GM23338 (cell line): Measurements from ENCODE around the gene EXOC4. TPM values are rescaled to one million over a fixed set of nuclear protein-coding genes. Genes with fewer than 3 reads are reported as not detected.

Source experiments
- ATAC-seq: fragments of 200-7000 bp; cut with Tn5 transposase; 3 replicates; pipeline ENCODE4 v1.9.1; 2020
- DNase-seq: peaks from one replicate; pipeline ENCODE4 v3.0.0-alpha.2; 2015; ENCODE audit warnings: low spot score
- H2AFZ ChIP-seq: fragments of 200-600 bp; sonication (generic); 2 replicates; pipeline ENCODE4 v1.8.0; 2016; ENCODE audit warnings: antibody characterized with exemption, mild to moderate bottlenecking, moderate library complexity
- H3F3A ChIP-seq: fragments of 200-600 bp; sonication (generic); replicated peaks from 2 replicates; pipeline ENCODE4 v1.8.0; 2017; ENCODE audit warnings: antibody characterized with exemption, mixed run types, low read depth
- H3K27ac ChIP-seq: fragments of 200-600 bp; sonication (generic); 2 replicates; pipeline ENCODE4 v1.6.1; 2016; ENCODE audit warnings: low read depth
- H3K27me3 ChIP-seq: fragments of 200-600 bp; sonication (generic); 2 replicates; pipeline ENCODE4 v1.8.0; 2016; ENCODE audit warnings: mild to moderate bottlenecking, mixed run types, moderate library complexity; ENCODE audit not compliant: insufficient read depth
- H3K36me3 ChIP-seq: fragments of 200-600 bp; sonication (generic); 2 replicates; pipeline ENCODE4 v1.8.0; 2016; ENCODE audit warnings: mild to moderate bottlenecking; ENCODE audit not compliant: insufficient read depth
- H3K4me1 ChIP-seq: fragments of 200-600 bp; sonication (generic); 2 replicates; pipeline ENCODE4 v1.8.0; 2016; ENCODE audit warnings: mild to moderate bottlenecking, moderate library complexity; ENCODE audit not compliant: insufficient read depth
- H3K4me2 ChIP-seq: fragments of 200-600 bp; sonication (generic); 2 replicates; pipeline ENCODE4 v1.7.1; 2017; ENCODE audit warnings: mixed run types
- H3K4me3 ChIP-seq: fragments of 200-600 bp; sonication (generic); 2 replicates; pipeline ENCODE4 v1.6.1; 2016; ENCODE audit warnings: mixed run types
- H3K79me2 ChIP-seq: fragments of 200-600 bp; sonication (generic); replicated peaks from 2 replicates; pipeline ENCODE4 v1.8.0; 2017; ENCODE audit warnings: mild to moderate bottlenecking; ENCODE audit not compliant: insufficient read depth
- H3K9me2 ChIP-seq: fragments of 200-600 bp; sonication (generic); 2 replicates; pipeline ENCODE4 v1.8.0; 2017; ENCODE audit not compliant: insufficient read depth
- H4K20me1 ChIP-seq: fragments of 200-600 bp; sonication (generic); replicated peaks from 2 replicates; pipeline ENCODE4 v1.8.0; 2017; ENCODE audit warnings: mild to moderate bottlenecking; ENCODE audit not compliant: insufficient read depth
- H3K27ac Mint-ChIP-seq: 2 replicates; pipeline ENCODE4 v1.8.0; 2020; ENCODE audit warnings: inconsistent platforms, mild to moderate bottlenecking, moderate library complexity, mixed read lengths
- H3K27me3 Mint-ChIP-seq: 3 replicates; pipeline ENCODE4 v1.8.0; 2022; ENCODE audit warnings: low read depth, mild to moderate bottlenecking, moderate library complexity, mixed read lengths, inconsistent platforms; ENCODE audit not compliant: insufficient read depth, poor library complexity
- H3K36me3 Mint-ChIP-seq: 3 replicates; pipeline ENCODE4 v1.8.0; 2021; ENCODE audit warnings: low read depth, mild to moderate bottlenecking, inconsistent platforms, moderate library complexity, mixed read lengths
- H3K4me1 Mint-ChIP-seq: 3 replicates; pipeline ENCODE4 v1.8.0; 2020; ENCODE audit warnings: mild to moderate bottlenecking, inconsistent platforms, mixed read lengths
- H3K4me3 Mint-ChIP-seq: 3 replicates; pipeline ENCODE4 v1.8.0; 2021; ENCODE audit warnings: moderate library complexity, mild to moderate bottlenecking, inconsistent platforms, mixed read lengths
- H3K9me3 Mint-ChIP-seq: 3 replicates; pipeline ENCODE4 v1.8.0; 2020; ENCODE audit warnings: moderate library complexity, mild to moderate bottlenecking, inconsistent platforms, mixed read lengths
- CREB1 ChIP-seq: fragments of 250-450 bp; sonication (Bioruptor Pico); IDR thresholded peaks from 2 replicates; pipeline ENCODE4 v1.5.0; 2020; ENCODE audit warnings: low read depth, mild to moderate bottlenecking, moderate library complexity
- CTCF ChIP-seq, 2 experiments: fragments of 200-600 bp in 1 of 2; sonication (generic) in 1 of 2; conservative IDR thresholded peaks; 2 replicates each; pipeline versions ENCODE4 v1.5.1 to v1.6.1; 2016 to 2017; ENCODE audit warnings: antibody characterized with exemption in 2 of 2, low read depth in 2 of 2, mild to moderate bottlenecking in 2 of 2, moderate library complexity in 1 of 2
- ETS1 ChIP-seq: IDR thresholded peaks from 2 replicates; pipeline ENCODE4 v1.6.1; 2016; ENCODE audit warnings: antibody characterized with exemption
- EZH2 ChIP-seq: fragments of 200-600 bp; sonication (generic); IDR thresholded peaks from one replicate; pipeline ENCODE4 v1.8.0; 2017; ENCODE audit warnings: antibody characterized with exemption, mild to moderate bottlenecking, low read depth; ENCODE audit not compliant: unreplicated experiment
- EZH2phosphoT487 ChIP-seq: fragments of 200-600 bp; sonication (generic); IDR thresholded peaks from one replicate; pipeline ENCODE4 v1.8.1; 2018; ENCODE audit warnings: antibody characterized with exemption; ENCODE audit not compliant: unreplicated experiment
- JUNB ChIP-seq: IDR thresholded peaks from one replicate; pipeline ENCODE4 v1.6.1; 2016; ENCODE audit warnings: antibody characterized with exemption; ENCODE audit not compliant: unreplicated experiment
- NANOG ChIP-seq: IDR thresholded peaks from 2 replicates; pipeline ENCODE4 v1.6.1; 2016; ENCODE audit warnings: antibody characterized with exemption, borderline replicate concordance
- POLR2AphosphoS5 ChIP-seq: IDR thresholded peaks from 2 replicates; pipeline ENCODE4 v1.6.1; 2016; ENCODE audit warnings: antibody characterized with exemption, low read depth
- STAT1 ChIP-seq: IDR thresholded peaks from one replicate; pipeline ENCODE4 v1.6.1; 2016; ENCODE audit warnings: antibody characterized with exemption; ENCODE audit not compliant: unreplicated experiment
- ZNF114 ChIP-seq: fragments of 250-450 bp; sonication (Bioruptor Pico); IDR thresholded peaks from 2 replicates; pipeline ENCODE4 v1.5.0; 2020; ENCODE audit warnings: mild to moderate bottlenecking, moderate library complexity
- ZNF331 ChIP-seq: fragments of 250-450 bp; sonication (Bioruptor Pico); IDR thresholded peaks from 2 replicates; pipeline ENCODE4 v1.5.0; 2020; ENCODE audit warnings: low read depth, mild to moderate bottlenecking, moderate library complexity
- ZNF462 ChIP-seq: fragments of 250-450 bp; sonication (Bioruptor Pico); IDR thresholded peaks from 2 replicates; pipeline ENCODE4 v1.5.0; 2020; ENCODE audit warnings: mild to moderate bottlenecking, moderate library complexity
- polyA plus RNA-seq: library from polyadenylated mRNA; unstranded; fragments of >200 nt; fragmentation: Nextera tagmentation; extraction: Ambion mirVana; gene quantifications from 2 replicates; pipeline ENCODE4 v1.2.1, GENCODE V29; 2016
- total RNA-seq: library from RNA; depleted of rRNA; stranded (reverse); fragments of >200 nt; shearing (Covaris generic); gene quantifications from 2 replicates; pipeline ENCODE4 v1.2.3, GENCODE V29; 2014
- TF ChIP-seq, protein P1 (sequence below): IDR thresholded peaks from one replicate; pipeline ENCODE4 v1.6.1; 2018; ENCODE audit warnings: antibody characterized with exemption; ENCODE audit not compliant: unreplicated experiment

Gene EXOC4
- total and polyA plus RNA-seq, 2 experiments from 2014 or later, result 37.5 to 52.7 TPM

GRCh38 chr7:133850497-133851280, 597.8 kb downstream of the EXOC4 start:
- H3K4me2 ChIP-seq, result no peak overlapping the region
- Mint-ChIP-seq H3K27ac (no peak overlapping the region), H3K27me3 (no peaks in the 10 kb centered on the region), H3K9me3 (no peaks in the 10 kb centered on the region), H3K36me3 (no peaks in the 10 kb centered on the region), H3K4me3 (no peak overlapping the region), H3K4me1 (peaks cover 17% of the 10 kb centered on the region; the same call in 2 of the 3 replicates)
- no peak for TF ChIP-seq EZH2
- no peak for TF ChIP-seq ETS1
- TF ChIP-seq ZNF462, result no peak
- TF ChIP-seq STAT1, result no peak
- no peak for TF ChIP-seq ZNF114 (CRISPR knock-in tag)
- TF ChIP-seq NANOG, result no peak
- TF ChIP-seq ZNF331, result no peak
- TF ChIP-seq EZH2phosphoT487, result no peak
- no peak for TF ChIP-seq CREB1 (CRISPR knock-in tag)
- no peak for TF ChIP-seq CTCF (conservative IDR thresholded peaks at IDR 0.05; ENCODE audit: low read depth in 2 of 2)
- no peak for TF ChIP-seq JUNB
- TF ChIP-seq POLR2AphosphoS5, result no peak
- TF ChIP-seq, protein P1, sequence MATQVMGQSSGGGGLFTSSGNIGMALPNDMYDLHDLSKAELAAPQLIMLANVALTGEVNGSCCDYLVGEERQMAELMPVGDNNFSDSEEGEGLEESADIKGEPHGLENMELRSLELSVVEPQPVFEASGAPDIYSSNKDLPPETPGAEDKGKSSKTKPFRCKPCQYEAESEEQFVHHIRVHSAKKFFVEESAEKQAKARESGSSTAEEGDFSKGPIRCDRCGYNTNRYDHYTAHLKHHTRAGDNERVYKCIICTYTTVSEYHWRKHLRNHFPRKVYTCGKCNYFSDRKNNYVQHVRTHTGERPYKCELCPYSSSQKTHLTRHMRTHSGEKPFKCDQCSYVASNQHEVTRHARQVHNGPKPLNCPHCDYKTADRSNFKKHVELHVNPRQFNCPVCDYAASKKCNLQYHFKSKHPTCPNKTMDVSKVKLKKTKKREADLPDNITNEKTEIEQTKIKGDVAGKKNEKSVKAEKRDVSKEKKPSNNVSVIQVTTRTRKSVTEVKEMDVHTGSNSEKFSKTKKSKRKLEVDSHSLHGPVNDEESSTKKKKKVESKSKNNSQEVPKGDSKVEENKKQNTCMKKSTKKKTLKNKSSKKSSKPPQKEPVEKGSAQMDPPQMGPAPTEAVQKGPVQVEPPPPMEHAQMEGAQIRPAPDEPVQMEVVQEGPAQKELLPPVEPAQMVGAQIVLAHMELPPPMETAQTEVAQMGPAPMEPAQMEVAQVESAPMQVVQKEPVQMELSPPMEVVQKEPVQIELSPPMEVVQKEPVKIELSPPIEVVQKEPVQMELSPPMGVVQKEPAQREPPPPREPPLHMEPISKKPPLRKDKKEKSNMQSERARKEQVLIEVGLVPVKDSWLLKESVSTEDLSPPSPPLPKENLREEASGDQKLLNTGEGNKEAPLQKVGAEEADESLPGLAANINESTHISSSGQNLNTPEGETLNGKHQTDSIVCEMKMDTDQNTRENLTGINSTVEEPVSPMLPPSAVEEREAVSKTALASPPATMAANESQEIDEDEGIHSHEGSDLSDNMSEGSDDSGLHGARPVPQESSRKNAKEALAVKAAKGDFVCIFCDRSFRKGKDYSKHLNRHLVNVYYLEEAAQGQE, result no peak
- no peak for ATAC-seq
- H3K9me2 ChIP-seq, result no peaks in the 10 kb centered on the region
- H4K20me1 ChIP-seq, result no peaks in the 10 kb centered on the region
- no peaks in the 10 kb centered on the region for H3F3A ChIP-seq
- H3K79me2 ChIP-seq, result no peaks in the 10 kb centered on the region
- H3K36me3 ChIP-seq, result no peaks in the 10 kb centered on the region
- H3K4me1 ChIP-seq, result no peaks in the 10 kb centered on the region
- no peak overlapping the region for H3K4me3 ChIP-seq
- H3K27ac ChIP-seq, result no peak overlapping the region
- no peak overlapping the region for H2AFZ ChIP-seq
- no peaks in the 10 kb centered on the region for H3K27me3 ChIP-seq
- no peak for DNase-seq
